NCI-H2081 (cell line): ENCODE measurements around the gene GRIK3.

ENCODE experiments used
- DNase-seq, 2 experiments: peaks; one replicate each; lab custom pipeline; 2025; lab: John Stamatoyannopoulos, UW

GRIK3 gene

DNA sequence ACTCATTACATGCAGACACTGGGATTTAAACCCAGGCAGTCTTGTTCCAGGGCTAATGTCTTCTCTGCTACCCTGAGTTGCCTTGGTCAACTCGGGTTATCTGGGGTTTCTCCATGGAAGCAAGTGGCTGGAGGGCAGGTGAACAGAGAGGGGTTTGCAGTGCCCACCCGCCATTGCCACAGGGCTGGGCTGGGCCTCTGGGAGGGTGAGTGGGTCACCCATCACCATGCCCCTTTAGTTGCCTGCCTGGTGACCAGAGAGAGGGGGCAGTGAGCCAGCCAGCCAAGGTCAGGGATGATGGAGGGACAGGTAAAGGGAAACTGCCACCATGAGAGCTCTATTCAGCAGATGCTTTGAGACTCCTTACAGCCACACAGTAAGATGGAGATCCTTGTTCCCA lies 53.2 kb downstream of the GRIK3 start:
- DNase-seq, result no peak

DNA sequence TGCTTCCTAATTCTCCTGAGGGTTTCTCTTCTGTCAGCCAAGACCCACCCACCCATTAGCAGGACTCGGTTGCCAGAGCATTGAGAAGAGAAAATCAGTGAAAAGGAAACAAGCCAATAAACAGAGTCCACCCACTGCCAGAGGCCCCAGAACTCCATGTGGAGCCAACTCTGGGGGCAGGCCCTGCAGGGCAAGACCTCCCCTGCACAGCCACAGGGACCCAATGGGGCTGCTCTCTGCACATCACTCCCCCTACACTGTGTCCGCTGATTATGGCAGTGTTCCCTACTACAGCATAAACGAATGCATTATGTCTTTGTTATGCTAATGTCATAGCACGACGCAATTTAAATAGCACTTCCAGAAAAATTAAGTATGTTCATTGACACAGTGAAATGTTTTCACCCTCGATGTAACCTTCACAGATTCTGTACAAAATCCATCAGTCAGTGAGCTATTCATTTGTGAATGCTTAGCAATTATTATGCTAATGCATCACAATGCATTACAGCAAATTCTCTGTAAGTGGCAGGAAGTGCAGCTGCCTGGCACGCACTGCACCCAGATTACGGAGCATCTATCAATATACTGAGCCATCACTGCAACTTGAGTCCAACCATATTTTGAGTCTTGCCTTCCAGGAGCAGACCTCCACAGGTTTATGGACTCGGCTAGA lies 56.4 kb downstream of the GRIK3 start:
- no peak for DNase-seq

DNA sequence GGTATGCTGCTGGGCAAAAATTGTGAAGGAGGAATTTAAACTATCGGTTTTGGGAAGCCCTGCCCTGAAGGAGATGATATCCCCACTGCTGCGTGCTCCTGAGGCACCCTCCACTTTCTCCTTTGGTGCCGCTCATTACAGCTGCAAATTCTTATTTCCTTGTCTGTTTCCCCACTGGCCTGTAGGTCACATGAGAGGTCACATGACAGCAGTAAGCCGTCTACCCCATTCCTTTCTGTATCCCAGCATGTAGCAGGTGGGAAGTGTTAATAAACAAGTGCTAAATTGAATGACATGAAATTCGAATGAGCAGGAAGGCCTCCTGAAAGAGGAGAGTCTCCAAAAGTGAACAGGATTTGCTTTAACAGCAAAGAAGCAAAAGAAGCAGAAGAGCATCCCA lies 58.7 kb downstream of the GRIK3 start:
- no peak for DNase-seq

DNA sequence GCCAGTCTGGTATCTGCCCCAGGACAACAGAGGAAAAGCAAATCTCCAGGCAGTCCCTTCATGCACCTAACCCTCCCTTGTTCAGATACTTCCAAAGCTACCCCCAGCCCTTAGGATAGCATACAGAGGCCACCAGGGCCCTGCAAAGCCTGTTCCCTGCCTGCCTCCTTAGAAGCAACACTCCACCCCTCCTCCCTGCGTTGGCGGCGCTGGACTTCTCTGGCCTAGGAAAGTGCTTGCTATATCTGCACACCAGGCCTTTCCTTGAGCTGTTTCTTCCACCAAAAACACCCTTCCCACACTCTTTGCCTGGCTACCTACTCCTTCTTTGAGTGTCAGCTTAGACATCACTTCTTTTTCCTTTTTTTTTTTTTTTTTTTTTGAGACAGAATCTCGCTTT lies 61.3 kb downstream of the GRIK3 start:
- no peak for DNase-seq

DNA sequence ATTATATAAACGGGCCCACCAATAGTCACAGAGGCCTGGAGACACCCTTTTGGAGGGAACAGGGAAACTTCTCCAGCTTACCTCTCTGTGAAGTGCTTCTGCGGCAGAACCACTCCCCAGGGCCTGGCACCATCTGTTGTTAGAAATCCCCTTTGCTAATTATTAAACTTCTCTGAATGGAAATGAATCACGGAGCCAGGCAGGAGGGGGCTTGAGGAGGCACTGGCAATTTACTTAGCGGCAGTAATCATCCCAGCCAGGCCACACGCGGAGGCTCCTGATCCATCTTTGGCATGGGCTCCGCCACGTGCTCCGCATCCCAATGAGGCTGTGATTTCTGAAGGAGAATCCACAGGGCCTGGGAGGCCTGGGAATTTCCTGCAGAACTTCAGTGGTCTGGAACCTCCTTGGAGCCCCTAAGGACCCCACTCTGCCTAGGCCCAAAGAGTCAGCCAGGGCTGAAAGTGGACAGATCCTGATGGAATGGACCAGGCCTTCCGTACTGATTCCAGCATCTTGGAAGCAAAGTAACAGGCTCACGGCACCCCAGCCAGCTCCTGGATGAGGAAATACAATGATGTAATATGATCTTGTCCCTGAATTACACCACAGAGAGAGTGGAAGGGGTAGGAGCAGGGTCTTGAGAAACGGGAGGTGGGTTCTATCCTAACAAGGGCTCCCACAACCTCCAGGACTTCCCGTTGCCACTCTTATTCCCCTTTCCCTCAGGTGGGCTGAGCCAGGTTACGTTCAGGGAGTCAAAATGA lies 62.3 kb downstream of the GRIK3 start:
- no peak for DNase-seq

DNA sequence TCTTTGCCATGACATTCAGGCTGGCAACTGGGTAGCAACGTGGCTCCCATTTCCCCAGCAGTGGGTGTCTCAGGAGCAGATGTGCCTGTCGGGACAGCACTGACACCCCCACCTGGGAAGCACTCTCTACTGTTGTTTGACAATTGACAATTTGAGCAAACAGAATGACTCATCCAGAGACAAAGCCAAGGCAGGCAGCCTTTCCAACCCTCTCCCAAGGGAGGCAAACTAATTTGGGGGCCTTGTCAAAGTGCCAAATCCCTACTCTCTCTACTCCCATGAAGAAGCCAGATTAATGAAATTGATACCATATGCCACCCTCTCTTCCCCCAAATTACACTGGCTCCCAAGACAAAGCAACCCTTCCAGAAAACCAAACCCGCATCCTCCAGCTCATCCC lies 65.6 kb downstream of the GRIK3 start:
- DNase-seq, result peak; percentile 96 to 99

DNA sequence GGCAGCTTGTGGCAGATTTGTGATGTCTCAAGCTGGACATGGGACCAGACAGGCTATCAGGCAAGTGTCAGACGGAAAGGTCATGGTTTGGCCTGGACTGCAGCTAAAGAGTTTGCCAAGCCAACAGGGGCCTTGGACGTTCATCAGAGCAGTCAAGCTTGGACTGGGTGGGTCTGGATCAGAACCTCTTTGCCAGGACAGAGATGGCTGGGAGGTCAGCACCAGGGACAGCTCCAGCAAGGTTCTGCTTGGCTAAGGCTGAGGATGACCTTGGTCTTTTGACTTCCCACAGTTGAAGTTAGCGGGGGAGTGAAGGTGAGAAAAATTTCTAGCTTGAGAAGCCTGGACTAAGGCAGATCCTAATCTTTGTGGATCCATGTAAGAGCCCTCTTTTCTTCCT lies 68.1 kb downstream of the GRIK3 start:
- no peak for DNase-seq

DNA sequence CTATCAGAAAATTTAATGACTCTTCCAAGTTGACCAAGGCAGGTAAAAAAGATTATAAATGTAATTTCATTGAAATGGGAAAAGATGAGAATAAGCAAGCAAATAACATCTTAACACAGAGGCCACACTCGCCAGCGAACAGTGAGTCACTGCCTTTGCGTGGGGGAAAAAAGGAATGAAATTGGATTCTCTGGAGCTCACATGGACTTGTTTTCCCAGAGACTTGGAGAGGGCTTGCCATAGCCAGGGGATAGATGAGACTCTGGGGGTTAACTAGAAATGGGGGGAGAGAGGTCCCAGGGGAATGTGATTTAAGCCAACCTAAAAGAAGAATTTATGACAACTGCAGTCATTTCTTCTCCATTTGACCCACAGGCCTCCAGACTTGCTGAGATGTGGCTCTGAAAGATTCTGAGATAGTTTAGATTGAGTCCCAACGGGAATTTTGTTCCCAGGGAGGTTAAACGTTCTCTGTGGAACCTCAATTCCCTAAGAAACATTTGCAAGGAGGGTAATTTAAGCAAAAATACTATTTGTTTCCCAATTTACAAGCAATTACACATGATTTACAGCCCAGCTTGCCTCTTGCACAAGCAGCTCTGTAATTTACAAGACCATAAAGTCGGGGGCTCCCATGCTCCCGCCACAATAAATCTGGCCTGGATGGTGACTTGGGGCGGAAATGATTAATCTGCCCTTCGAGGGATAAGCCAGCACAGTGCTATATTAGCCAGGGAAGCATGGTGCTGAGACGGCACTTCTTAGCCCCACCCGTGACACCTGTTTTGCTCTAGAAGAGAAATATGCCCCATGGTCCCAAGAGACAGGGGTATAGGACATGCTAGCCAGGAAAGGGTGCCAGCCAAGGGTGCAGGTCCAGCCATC lies 68.8 kb downstream of the GRIK3 start:
- DNase-seq, result peak; percentile 28 to 53

DNA sequence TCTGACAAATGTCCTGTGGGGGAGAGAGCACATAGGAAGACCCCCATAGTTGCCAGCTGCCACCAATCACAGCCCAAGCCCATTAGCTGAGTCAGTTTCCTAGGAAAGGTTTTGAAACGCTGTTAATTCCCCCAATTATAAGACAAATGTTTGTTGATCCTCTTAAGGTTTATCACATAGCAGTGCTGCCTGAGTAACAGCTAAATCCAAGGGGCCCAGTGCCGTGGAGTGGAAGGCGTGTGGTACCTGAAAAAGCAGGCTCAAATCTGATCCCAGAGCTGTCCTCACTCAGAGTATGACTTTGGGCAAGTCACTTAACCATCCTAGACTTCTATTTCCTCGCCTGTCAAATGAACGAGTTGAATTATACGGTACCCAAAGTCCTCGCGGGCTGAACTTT lies 69.5 kb downstream of the GRIK3 start:
- no peak for DNase-seq

DNA sequence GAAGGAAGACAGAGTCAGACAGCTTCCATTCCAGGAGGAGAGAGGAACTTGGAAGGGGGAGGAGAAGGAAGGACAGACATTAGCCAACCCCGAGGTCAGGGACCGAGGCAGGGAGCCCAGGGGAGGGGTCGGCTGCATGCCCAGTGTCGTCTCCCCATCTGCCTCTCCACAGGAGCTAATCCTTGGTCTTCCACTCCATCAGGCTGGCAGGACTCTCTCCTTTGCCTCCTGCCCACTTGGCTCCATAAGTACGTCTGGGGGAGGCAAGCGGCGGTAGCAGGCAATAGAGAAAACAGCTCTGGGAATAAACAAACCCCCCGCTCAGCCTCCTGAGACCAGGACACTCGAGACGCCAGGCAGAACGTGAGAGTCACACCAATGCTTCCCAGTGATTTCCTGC lies 71.3 kb downstream of the GRIK3 start:
- DNase-seq, result no peak

DNA sequence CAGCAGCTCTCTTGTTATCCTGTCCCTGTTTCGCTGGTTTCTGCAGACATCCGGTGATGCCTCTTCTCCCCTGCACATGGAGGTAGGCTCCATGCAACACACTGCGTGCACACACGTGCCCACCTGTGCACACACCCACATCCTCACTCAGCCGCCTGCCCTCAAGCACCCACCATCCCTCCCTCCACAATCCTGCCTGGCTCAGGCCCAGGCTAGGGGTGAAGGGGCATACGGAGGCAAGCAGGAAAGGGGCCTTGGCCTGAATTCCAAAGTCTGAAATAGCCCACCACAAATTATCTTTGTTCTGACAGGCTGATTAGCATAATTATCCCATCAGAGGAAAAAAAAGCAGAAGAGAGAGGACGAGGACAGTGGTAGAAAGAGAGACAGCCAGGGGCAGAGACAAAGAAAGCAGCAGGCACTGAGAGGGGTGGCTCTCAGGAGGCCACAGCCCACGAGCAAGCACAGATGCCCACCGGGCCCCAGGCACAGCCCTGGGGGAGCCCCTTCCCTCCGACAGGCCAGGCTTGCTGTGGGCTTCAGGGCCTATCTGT lies 73.2 kb downstream of the GRIK3 start:
- DNase-seq, result no peak

DNA sequence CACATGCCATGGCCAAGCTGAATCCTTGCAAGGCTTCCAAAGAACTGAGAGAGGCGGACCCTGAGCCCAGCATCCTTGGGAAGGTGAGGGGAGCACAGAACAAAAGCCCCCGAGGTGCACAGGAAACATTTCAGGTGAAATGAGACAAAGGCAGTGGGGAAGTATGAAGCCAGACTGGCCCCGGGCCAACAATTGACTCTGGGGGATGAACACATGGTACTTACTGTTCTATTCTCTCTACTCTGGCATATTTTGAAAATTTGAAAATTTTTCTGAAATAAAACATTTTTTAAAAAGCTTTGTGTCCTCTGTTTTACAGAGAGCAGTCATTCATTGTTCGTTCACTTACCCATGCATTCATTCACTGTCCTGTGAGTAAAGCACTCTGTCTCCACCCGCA lies 77.7 kb downstream of the GRIK3 start:
- DNase-seq, result peak; percentile 18 to 34

DNA sequence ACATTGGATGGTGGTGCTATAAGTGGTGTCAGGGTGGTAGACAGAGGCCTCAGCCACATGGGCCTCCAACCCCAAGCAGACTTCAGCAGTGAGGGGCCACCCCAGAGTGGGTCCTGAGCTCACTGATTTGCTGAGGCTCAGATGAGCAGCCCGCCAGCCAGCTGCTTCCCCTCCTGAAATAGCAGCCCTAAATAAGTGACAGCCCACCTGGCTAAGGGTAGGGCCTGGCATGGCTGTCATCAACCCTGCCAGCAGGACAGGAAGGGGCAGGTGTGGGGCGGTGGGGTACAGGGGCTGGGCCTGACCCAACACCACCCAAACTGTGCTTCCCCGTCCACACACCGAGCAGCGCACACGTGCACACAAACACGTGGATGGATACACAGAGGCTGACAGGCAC lies 79.3 kb downstream of the GRIK3 start:
- DNase-seq, result no peak

DNA sequence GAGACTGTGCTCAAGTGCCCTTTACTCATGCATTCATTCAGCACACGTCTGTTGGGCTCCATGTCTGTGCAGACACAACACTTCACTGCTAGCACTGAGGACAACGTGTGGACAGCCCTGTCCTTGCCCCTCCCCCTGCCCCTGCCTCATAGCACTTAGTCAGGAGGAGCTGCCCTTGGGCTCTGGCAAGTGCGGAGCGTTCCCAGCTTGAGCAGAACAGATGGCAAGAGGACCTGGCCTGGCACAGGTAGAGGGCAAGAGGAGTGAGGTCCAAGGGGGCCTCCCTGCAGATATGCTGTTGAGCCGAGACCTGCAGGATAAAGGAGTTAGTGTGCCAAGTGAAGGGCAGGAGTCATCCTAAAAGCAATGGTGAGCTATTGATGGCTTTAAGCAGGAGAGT lies 81.3 kb downstream of the GRIK3 start:
- no peak for DNase-seq

DNA sequence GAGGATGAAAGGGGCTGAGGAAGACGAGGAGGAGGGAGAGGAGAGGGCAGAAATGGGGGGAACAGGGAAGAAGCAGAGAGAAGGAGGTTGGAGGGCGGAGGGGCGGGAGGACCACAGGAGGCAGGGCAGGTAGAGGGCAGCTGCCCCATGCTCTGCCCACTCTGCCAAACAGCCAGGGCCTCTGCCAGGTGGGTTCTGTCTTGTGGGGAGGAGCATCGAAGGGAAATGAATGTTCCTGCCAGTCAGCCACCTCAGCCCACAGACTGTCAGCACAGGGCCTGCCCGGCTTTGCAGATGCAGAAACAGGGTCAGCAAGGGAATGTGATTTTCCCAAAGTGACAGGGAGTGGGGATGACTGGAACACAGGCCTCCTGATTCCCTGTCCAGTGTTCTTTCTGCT lies 82.6 kb downstream of the GRIK3 start:
- no peak for DNase-seq

DNA sequence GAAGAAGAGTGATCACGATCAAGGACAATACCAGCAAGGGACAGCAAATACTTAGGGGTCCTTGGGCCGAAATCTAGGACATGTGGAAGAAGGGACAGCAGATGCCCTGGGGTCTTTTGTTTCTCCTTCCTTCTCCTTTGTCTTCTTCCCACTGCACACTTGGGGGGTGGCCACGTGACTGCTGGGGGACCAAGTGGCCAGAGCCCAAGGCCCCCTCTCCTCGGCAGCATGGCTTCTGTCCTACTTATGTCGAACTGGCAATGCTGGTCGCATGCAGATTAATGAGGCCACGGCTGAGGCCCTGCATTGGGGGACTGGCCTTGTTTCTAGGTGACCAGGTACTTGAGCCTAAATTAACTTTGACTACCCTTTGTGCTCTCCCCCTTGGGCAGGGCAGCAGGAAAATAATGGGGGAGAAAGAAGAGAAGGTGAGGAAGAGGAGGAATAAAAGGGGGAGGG lies 83.0 kb downstream of the GRIK3 start:
- no peak for DNase-seq

DNA sequence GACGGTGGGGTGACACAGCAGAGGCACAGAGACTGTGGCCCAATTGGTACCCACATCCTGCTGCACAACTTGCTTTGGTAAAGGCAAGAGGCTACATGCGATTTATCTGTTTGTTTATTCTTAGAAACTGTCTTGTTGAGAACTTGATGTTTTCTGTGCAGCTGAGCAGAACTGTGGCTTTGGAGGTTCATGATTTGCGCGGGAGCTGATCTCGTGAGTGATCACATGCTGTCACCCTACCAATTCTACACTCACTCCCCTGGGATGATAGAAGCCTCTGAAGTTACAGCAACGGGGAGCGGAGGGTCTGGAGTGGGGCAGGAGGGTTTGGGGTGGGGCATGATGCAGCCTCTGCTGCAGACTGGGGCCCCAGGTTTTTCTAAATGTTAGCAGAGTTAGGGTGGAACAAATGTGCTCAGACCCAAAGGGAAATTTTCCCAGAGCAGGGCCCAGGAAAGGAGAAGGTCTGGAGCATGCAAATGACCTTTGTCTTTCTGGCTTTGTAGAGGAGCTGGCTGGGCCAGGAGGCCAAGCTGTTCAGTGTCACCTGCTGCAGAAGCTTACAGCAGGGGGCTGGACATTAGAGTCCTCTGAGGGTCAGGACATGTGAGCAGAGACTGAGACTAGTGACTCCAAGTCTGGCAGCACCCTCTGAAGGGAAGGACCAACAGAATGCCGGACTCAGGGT lies 83.6 kb downstream of the GRIK3 start:
- no peak for DNase-seq

DNA sequence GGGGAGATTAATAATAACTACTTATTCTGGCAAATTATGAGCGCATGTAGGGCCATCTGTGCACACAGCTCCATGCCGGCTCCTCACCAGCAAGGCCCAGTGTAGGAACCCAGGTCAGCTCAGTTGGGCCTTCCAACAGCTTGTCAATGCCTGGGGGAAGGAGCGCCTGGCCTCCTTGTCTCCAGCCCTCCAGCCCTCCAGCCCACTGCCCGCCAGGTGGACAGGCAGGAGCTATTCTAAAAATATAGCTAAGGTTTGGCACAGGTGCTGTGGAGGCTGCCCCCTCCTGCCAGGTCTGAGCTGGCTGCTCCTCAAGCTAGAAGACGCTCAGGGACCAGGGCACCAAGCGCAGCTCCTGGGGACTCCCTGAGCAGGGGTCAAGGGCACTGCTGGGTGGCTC lies 85.7 kb downstream of the GRIK3 start:
- DNase-seq, result no peak

DNA sequence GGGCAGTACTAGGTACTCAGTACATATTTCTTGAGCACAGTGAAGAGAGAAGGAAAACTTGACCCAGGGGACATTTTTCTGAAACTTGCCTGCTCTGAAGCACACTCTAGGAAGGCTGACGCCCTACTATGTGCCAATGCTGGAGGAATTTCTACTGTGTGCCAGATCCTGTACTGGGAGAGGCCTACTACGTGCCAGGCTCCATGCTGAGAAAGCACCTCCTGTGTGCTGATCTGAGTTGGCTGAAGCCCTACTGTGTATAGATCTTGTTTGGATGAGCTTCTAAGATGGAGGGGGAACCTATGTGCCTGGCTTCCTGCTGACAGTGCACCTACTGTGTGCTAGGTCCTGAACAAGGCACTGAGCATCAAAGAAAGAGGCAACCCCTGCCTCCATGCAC lies 86.2 kb downstream of the GRIK3 start:
- DNase-seq, result no peak

DNA sequence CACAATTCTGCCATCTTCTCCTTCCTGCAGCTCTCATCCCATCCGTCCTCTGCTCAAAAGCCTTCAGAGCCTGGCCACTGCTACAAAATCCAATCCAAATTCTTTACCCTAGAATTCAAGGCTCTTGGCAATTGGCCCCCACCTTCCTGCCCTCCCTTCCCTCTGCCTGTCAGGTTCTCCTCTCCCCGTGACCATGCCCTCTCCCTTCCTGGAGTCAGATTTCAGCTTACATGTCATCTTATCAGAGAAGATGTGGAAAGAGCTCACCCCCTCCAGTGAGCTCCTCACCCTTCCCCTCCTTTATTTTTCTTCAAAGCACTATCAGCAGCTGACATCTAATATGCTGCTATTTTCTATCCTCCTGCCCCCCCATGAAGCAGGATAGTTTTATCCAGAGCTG lies 86.9 kb downstream of the GRIK3 start:
- DNase-seq, result no peak

DNA sequence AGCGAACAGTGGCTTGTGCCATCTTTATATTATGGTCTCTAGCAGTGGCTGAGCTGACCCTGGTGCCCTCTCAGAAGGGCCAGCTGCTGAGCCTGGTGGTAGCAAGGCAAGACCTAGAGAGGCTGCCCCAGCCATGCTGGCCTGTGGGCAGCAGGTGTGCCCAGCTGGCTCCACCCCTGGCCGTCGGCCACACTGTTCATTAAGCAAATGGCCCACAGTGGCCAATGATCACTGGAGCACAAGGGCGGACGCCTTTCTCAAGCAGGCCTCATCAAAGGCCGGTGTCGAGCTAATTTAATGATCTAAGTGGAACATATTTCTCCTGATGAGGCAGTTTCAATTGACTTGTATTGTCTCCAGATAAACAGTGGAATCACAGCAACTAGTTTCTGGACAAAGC lies 89.4 kb downstream of the GRIK3 start:
- DNase-seq, result no peak

DNA sequence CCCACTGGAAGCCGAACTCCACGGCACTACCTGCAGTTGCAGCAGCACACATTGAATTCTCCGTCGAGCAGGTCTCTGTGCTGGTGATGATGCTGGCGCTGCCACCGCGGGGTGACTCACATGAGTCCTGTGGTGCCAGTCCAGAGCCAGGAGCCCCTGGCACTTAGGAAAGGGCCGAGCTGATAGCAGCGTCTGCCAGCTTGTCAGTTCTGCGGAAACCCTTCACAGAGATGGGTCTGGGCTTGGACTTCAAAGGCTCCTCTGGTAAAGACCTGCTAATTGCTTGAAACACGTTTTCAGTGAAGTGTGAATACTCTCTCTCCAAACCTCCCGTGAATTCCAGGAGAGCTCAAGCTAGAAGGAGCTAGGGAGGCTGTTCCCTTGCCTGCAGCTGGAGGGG lies 92.2 kb downstream of the GRIK3 start:
- no peak for DNase-seq
